Measurements from ENCODE around the gene P2RX7. TPM values are rescaled to one million over a fixed set of nuclear protein-coding genes. Genes with fewer than 3 reads are reported as not detected.
A peak's percentile ranks its signal among the peaks of the same experiment; 100 is the strongest.

Gene P2RX7
- total and polyA plus RNA-seq, 2 donors (not counting 3 experiments of a cell fraction or from before 2014, with no cell fraction given): 1.3 to 8.1 TPM

DNA sequence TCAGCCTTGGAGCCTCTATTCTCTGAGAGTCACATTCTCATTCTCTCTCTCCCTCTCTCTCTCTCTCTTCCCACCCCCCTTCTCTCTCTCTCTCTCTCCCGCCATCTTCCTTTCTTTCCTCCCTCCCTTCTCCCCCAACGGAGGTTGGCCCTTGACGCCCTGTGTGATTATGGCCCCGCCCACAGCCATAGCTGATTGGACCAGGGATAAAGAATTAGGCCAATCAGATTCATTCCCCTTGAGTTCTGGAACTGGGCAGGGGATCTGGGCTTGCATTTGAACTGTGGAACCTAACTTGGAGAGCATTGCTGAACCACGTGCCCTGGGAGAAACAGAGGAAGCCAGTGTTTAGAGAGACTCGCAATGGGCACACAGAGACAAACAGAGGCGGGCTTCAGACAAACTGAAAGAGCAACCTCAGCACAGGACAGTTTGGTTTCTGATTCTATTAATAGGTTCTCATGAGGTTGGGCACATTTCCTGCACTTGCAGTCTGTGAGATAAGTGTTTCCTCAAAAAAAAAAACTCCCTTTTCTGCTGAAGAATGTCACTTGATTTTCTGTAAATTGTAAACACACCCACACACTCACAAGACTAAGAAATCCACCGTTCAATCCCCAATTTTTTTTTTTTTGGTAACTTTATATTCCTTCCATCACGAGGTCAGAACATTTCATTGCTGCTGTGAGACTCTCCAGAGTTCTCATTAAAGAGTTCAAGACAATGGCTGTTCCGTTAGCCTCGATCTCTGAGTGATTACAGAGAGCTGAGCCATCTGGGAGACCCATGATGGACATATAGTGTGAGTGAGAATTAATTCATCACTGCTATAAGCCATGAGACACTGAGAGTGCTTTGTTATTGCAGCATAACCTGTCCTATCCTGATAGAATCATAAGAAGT lies 3.5 kb upstream of the P2RX7 start:
- POLR2A ChIA-PET: interaction anchor here (0.6 kb wide), 1 partner anchor 68 kb away, joined by 3 read pairs; no protein-coding TSS in a partner anchor
- BruUV-seq (replicated peaks): no TSS peak

DNA sequence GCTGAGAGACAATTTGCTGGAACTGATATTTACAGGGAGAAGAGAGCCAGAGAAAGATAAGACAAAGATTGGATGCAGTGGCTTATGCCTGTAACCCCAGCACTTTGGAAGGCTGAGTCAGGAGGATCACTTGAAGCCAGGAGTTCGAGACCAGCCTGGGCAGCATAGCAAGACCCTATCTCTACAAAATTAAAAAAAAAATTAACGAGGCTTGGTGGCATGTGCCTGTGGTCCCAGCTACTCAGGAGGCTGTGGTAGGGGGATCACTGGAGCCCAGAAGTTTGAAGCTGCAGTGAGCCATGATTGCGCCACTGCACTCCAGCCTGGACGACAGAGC lies 2.9 kb upstream of the P2RX7 start:
- intact Hi-C loops (cut with micrococcal nuclease) (loop anchor here (1.0 kb wide), 1 partner anchor 81 kb away; the partner anchor contains the start of gene P2RX4), dilution Hi-C loops (cut with MboI; ENCODE audit: extremely low pct_ligation_motif_present, low sequenced_read_pairs) (no loop called here)
- TF ChIP-seq FOS (IDR thresholded peaks at IDR 0.05; ENCODE audit: borderline replicate concordance, insufficient read depth, low read length) (no peak), MYC (IDR thresholded peaks at IDR 0.05; ENCODE audit: low read depth, low read length) (no peak), POLR2AphosphoS5 (IDR thresholded peaks at IDR 0.05; ENCODE audit: insufficient read depth, low read depth, low read length) (no peak), POLR2A (IDR thresholded peaks at IDR 0.05; ENCODE audit: low read depth, low read length) (no peak), EZH2 (IDR thresholded peaks at IDR 0.05; ENCODE audit: borderline replicate concordance, low read depth, low read length, severe bottlenecking) (no peak), JUN (IDR thresholded peaks at IDR 0.05; ENCODE audit: borderline replicate concordance, insufficient read depth, insufficient read length, low read depth) (no peak), MAX (IDR thresholded peaks at IDR 0.05; ENCODE audit: insufficient read depth, insufficient read length) (no peak), GATA2 (IDR thresholded peaks at IDR 0.05; ENCODE audit: insufficient read depth, insufficient read length, low read depth, low read length) (no peak)
- TF ChIP-seq, protein P1, sequence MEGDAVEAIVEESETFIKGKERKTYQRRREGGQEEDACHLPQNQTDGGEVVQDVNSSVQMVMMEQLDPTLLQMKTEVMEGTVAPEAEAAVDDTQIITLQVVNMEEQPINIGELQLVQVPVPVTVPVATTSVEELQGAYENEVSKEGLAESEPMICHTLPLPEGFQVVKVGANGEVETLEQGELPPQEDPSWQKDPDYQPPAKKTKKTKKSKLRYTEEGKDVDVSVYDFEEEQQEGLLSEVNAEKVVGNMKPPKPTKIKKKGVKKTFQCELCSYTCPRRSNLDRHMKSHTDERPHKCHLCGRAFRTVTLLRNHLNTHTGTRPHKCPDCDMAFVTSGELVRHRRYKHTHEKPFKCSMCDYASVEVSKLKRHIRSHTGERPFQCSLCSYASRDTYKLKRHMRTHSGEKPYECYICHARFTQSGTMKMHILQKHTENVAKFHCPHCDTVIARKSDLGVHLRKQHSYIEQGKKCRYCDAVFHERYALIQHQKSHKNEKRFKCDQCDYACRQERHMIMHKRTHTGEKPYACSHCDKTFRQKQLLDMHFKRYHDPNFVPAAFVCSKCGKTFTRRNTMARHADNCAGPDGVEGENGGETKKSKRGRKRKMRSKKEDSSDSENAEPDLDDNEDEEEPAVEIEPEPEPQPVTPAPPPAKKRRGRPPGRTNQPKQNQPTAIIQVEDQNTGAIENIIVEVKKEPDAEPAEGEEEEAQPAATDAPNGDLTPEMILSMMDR (IDR thresholded peaks at IDR 0.05; ENCODE audit: extremely low read depth in 1 of 2, insufficient read depth in 1 of 2, low read depth in 1 of 2, low read length in 2 of 2): no peak
- DNase-seq (ENCODE audit: low read depth, low spot score) (no peak), FAIRE-seq (no peak)
- Histone ChIP-seq H3K9me1 (replicated peaks; ENCODE audit: control insufficient read depth, extremely low read depth, insufficient read depth, low read length) (no peaks in the 10 kb centered on the region), H3K27me3 (ENCODE audit: control insufficient read depth in 2 of 2, insufficient read depth in 2 of 2, low read length in 2 of 2) (no peaks in the 10 kb centered on the region), H3K9ac (replicated peaks; ENCODE audit: extremely low read depth, insufficient read depth, low read length) (no peak overlapping the region), H3K9me3 (replicated peaks; ENCODE audit: control insufficient read depth, insufficient read depth, low read length) (no peaks in the 10 kb centered on the region), H4K20me1 (replicated peaks; ENCODE audit: control insufficient read depth, extremely low read depth, insufficient read depth, low read length) (no peaks in the 10 kb centered on the region), H3K27ac (ENCODE audit: insufficient read depth, low read depth, low read length) (no peak overlapping the region), H3K4me3 (replicated peaks in 1 of 3; ENCODE audit: insufficient read depth in 1 of 3, low read depth in 1 of 3, low read length in 3 of 3) (no peak overlapping the region), H3K36me3 (ENCODE audit: control insufficient read depth in 2 of 2, extremely low read depth in 1 of 2, insufficient read depth in 2 of 2, low read length in 2 of 2) (no peaks in the 10 kb centered on the region), H3K4me1 (ENCODE audit: control insufficient read depth, extremely low read depth, insufficient read depth, low read length) (peaks cover 23% of the 10 kb centered on the region), H3K79me2 (ENCODE audit: control insufficient read depth, insufficient read depth, low read length) (no peaks in the 10 kb centered on the region), H2AFZ (ENCODE audit: low read depth, low read length) (no peak overlapping the region), H3K4me2 (ENCODE audit: insufficient read depth, low read length) (no peak overlapping the region)
- ChIA-PET CTCF (no interaction called here), POLR2A (no interaction called here)
- no TSS peak for BruUV-seq (replicated peaks)

More for the DNA sequence above, 3.5 kb upstream of the P2RX7 start:
- intact Hi-C loops (cut with micrococcal nuclease): loop anchor here (1.0 kb wide), 1 partner anchor 81 kb away; the partner anchor contains the start of gene P2RX4
- dilution Hi-C loops (cut with MboI; ENCODE audit: extremely low pct_ligation_motif_present, low sequenced_read_pairs): no loop called here
- H3K36me3 ChIP-seq (ENCODE audit: control insufficient read depth in 2 of 2, extremely low read depth in 1 of 2, insufficient read depth in 2 of 2, low read length in 2 of 2): no peaks in the 10 kb centered on the region
- peak overlapping the region in 1 of 3 experiments; percentile 18 for H3K4me3 ChIP-seq (replicated peaks in 1 of 3; ENCODE audit: insufficient read depth in 1 of 3, low read depth in 1 of 3, low read length in 3 of 3)
- peak; percentile 79 for DNase-seq (ENCODE audit: low read depth, low spot score)
- no peaks in the 10 kb centered on the region for H3K79me2 ChIP-seq (ENCODE audit: control insufficient read depth, insufficient read depth, low read length)
- TF ChIP-seq MAX (IDR thresholded peaks at IDR 0.05; ENCODE audit: insufficient read depth, insufficient read length): peak; percentile 81
- TF ChIP-seq GATA2 (IDR thresholded peaks at IDR 0.05; ENCODE audit: insufficient read depth, insufficient read length, low read depth, low read length): no peak
- CTCF ChIA-PET: interaction anchor here (0.6 to 1.6 kb wide), 2 partner anchors 18 to 77 kb away, joined by 3 read pairs; no protein-coding TSS in a partner anchor
- no peaks in the 10 kb centered on the region for H3K27me3 ChIP-seq (ENCODE audit: control insufficient read depth in 2 of 2, insufficient read depth in 2 of 2, low read length in 2 of 2)
- H4K20me1 ChIP-seq (replicated peaks; ENCODE audit: control insufficient read depth, extremely low read depth, insufficient read depth, low read length): no peaks in the 10 kb centered on the region
- peak overlapping the region; percentile 83 for H2AFZ ChIP-seq (ENCODE audit: low read depth, low read length)
- peak overlapping the region; percentile 35 for H3K9ac ChIP-seq (replicated peaks; ENCODE audit: extremely low read depth, insufficient read depth, low read length)
- H3K9me3 ChIP-seq (replicated peaks; ENCODE audit: control insufficient read depth, insufficient read depth, low read length): no peaks in the 10 kb centered on the region
- FAIRE-seq: peak; percentile 70
- H3K9me1 ChIP-seq (replicated peaks; ENCODE audit: control insufficient read depth, extremely low read depth, insufficient read depth, low read length): no peaks in the 10 kb centered on the region
- peak overlapping the region; percentile 51 for H3K4me2 ChIP-seq (ENCODE audit: insufficient read depth, low read length)
- H3K4me1 ChIP-seq (ENCODE audit: control insufficient read depth, extremely low read depth, insufficient read depth, low read length): peaks cover 25% of the 10 kb centered on the region
- H3K27ac ChIP-seq (ENCODE audit: insufficient read depth, low read depth, low read length): peak overlapping the region; percentile 18

All from endothelial cell of umbilical vein (primary cell).